Measurements from ENCODE around the gene ELMO1.

ELMO1 gene

GRCh38 chr7:37342176-37342687, 106.4 kb downstream of the ELMO1 start:
- DNase-seq: peak; percentile 57 to 77 (median 67)

- DNase-seq: no peak
These were observed 107.5 kb downstream of the ELMO1 start for GRCh38 chr7:37341033-37341630.

GRCh38 chr7:37338966-37339365, 109.7 kb downstream of the ELMO1 start:
- no peak for DNase-seq

GRCh38 chr7:37337522-37337921, 111.1 kb downstream of the ELMO1 start:
- no peak for DNase-seq

GRCh38 chr7:37336259-37336658, 112.4 kb downstream of the ELMO1 start:
- DNase-seq: peak; percentile 67 to 86 (median 70)

GRCh38 chr7:37333075-37333474, 115.6 kb downstream of the ELMO1 start:
- DNase-seq: no peak

- DNase-seq: no peak
These were observed 116.2 kb downstream of the ELMO1 start for GRCh38 chr7:37332243-37333016.

- no peak for DNase-seq
These were observed 117.9 kb downstream of the ELMO1 start for GRCh38 chr7:37330775-37331174.

GRCh38 chr7:37329940-37330339, 118.7 kb downstream of the ELMO1 start:
- no peak for DNase-seq

GRCh38 chr7:37327288-37327687, 121.4 kb downstream of the ELMO1 start:
- DNase-seq: no peak

GRCh38 chr7:37323966-37324365, 124.7 kb downstream of the ELMO1 start:
- no peak for DNase-seq

- DNase-seq: no peak
These were observed 125.8 kb downstream of the ELMO1 start for GRCh38 chr7:37322831-37323230.

- DNase-seq: peak; percentile 67 to 87 (median 86)
These were observed 127.7 kb downstream of the ELMO1 start for GRCh38 chr7:37320848-37321468.

- DNase-seq: peak; percentile 26 to 64 (median 53)
These were observed 128.4 kb downstream of the ELMO1 start for GRCh38 chr7:37320140-37320847.

GRCh38 chr7:37318541-37318940, 130.1 kb downstream of the ELMO1 start:
- no peak for DNase-seq

- DNase-seq: peak; percentile 18 to 84 (median 81)
These were observed 132.6 kb downstream of the ELMO1 start for GRCh38 chr7:37315772-37316715.

- DNase-seq: no peak
These were observed 136.1 kb downstream of the ELMO1 start for GRCh38 chr7:37312608-37313007.

GRCh38 chr7:37311355-37311754, 137.3 kb downstream of the ELMO1 start:
- DNase-seq: peak; percentile 82 to 84 (median 82)

- DNase-seq: peak; percentile 33 to 67 (median 53)
These were observed 138.2 kb downstream of the ELMO1 start for GRCh38 chr7:37310327-37311080.

- no peak for DNase-seq
These were observed 139.2 kb downstream of the ELMO1 start for GRCh38 chr7:37309493-37309892.

- DNase-seq: peak in 1 of 3 donors; percentile 35
These were observed 143.7 kb downstream of the ELMO1 start for GRCh38 chr7:37304921-37305320.
